Effector memory CD8-positive, alpha-beta T cell (primary cell): ENCODE results near the gene ZNF99.
"Not testable (repeated sequence)": the region's sequence is repeated elsewhere in the genome, so short reads cannot be mapped to it uniquely, and the experiment has no call there.

Experiments
- ATAC-seq: fragments of 150-1000 bp; cut with Tn5 transposase; replicated peaks from 2 replicates; pipeline ENCODE4 v1.10.0; 2021; ENCODE audit warnings: mild to moderate bottlenecking, moderate library complexity
- DNase-seq, 3 experiments: peaks; one replicate each; pipeline ENCODE4 v3.0.0; 2021
- H3K27ac Mint-ChIP-seq, 2 donors: one replicate each; pipeline ENCODE4 v1.8.0; 2022; ENCODE audit warnings: mild to moderate bottlenecking in 2 of 2, mixed read lengths in 2 of 2, moderate library complexity in 2 of 2
- H3K27me3 Mint-ChIP-seq, 2 donors: one replicate each; pipeline ENCODE4 v1.8.0; 2022; ENCODE audit warnings: mixed read lengths in 2 of 2
- H3K36me3 Mint-ChIP-seq: one replicate; pipeline ENCODE4 v1.8.0; 2022; ENCODE audit warnings: mild to moderate bottlenecking, moderate library complexity, mixed read lengths; ENCODE audit not compliant: insufficient read depth
- H3K4me1 Mint-ChIP-seq, 2 donors: one replicate each; pipeline ENCODE4 v1.8.0; 2022; ENCODE audit warnings: low read depth in 2 of 2, mixed read lengths in 2 of 2
- H3K4me3 Mint-ChIP-seq, 2 donors: one replicate each; pipeline ENCODE4 v1.8.0; 2022; ENCODE audit warnings: mild to moderate bottlenecking in 2 of 2, mixed read lengths in 2 of 2, moderate library complexity in 2 of 2
- H3K9me3 Mint-ChIP-seq, 2 donors: one replicate each; pipeline ENCODE4 v1.8.0; 2022; ENCODE audit warnings: mixed read lengths in 2 of 2
- total RNA-seq, 9 experiments: gene quantifications; one replicate each; lab custom pipeline; 2026; lab: John Stamatoyannopoulos, UW

ZNF99 gene
- total RNA-seq: 0 reads per million in 9 experiments

DNA sequence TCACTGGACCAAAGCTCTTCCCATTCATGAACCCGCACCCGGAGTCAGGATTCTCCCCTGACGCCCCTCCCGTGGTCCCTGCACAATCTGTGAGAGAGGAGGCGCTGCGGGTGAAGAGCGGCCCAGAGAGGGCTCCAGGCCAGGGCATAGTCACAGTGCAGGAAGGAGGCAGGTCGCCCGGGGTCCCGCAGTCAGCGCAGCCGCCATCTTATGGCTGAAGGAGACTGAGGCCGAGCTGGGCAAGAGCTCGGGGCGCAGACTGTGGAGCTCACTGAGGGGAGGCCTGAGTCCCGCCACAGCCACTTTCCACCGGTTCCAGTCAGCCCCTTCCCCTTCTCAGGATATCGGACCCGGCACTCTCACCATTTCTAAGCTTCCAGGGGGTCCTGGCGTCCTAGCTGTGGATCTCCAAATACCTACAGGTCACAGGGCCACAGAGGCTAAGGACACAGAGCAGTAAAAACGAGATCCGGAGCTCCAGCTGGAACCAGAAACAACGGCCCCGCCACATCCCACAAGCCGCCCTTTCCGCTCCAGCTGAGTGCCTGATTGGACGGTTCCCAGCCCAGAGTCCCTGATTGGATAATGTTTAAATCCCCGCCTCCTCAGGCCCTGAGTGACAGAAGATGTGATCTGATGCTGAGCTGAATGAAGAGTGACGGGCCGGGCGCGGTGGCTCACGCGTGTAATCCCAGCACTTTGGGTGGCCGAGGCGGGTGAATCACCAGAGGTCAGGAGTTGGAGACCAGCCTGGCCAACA lies at the start of gene ZNF99:
Gene ZNF99, minus strand, starts transcription at position 501 of the 760 bp plus-strand sequence. Its CDS starts 135 bp downstream, at position 366.
- no peak within 1 kb of the TSS for H3K27ac Mint-ChIP-seq
- no peak within 1 kb of the TSS for H3K4me3 Mint-ChIP-seq
- DNase-seq: no peak
- H3K27me3 Mint-ChIP-seq: no peaks in the 10 kb centered on the region
- ATAC-seq: no peak
- no peaks in the 10 kb centered on the region for H3K4me1 Mint-ChIP-seq
- H3K36me3 Mint-ChIP-seq: no peaks in the 10 kb centered on the region
- peaks cover 0 to 3% of the 10 kb centered on the region in 2 donors for H3K9me3 Mint-ChIP-seq

GRCh38 chr19:22832031-22832762 lies 48.2 kb upstream of the ZNF99 start, which contains the start of gene ZNF723:
Gene ZNF723, plus strand, starts transcription at chr19:22832291. Its CDS starts 89 bp downstream, at chr19:22832380.
- peaks cover 0 to 3% of the 10 kb centered on the region in 2 donors for H3K9me3 Mint-ChIP-seq

GRCh38 chr19:22831211-22831610 lies 47.3 kb upstream of the ZNF99 start:
- Mint-ChIP-seq H3K27ac (no peak overlapping the region), H3K9me3 (peaks cover 3 to 4% of the 10 kb centered on the region in 2 donors), H3K27me3 (no peaks in the 10 kb centered on the region), H3K36me3 (no peaks in the 10 kb centered on the region), H3K4me1 (no peaks in the 10 kb centered on the region), H3K4me3 (no peak overlapping the region)
- DNase-seq: no peak
- ATAC-seq: no peak

More at GRCh38 chr19:22832031-22832762, 48.2 kb upstream of the ZNF99 start, which contains the start of gene ZNF723:
- ATAC-seq (no peak), DNase-seq (no peak)
- Mint-ChIP-seq H3K4me3 (no peak within 1 kb of the TSS), H3K4me1 (no peaks in the 10 kb centered on the region), H3K27me3 (no peaks in the 10 kb centered on the region), H3K36me3 (no peaks in the 10 kb centered on the region), H3K27ac (no peak within 1 kb of the TSS)

DNA sequence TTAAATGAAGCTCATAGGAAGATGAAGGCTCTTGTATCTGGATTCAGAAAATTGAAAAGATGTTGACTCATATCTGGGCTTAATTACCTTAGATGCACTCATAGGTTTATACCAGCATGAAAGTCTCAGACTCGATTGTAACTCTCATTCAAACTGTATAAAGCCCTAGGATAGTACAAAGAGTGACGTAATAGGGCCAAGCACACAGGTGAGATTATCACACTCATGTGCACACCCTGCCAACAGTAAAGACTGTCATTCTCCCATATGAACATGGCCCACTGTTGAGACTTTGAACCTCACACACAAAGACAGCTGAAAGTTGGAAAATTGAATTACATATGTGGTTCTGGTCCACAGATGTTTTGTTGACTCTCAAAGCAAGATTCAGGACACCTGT lies 30.2 kb upstream of the ZNF99 start:
- Mint-ChIP-seq H3K27me3 (no peaks in the 10 kb centered on the region), H3K9me3 (peaks cover 7 to 10% of the 10 kb centered on the region in 2 donors), H3K27ac (no peak overlapping the region), H3K36me3 (no peaks in the 10 kb centered on the region), H3K4me3 (no peak overlapping the region), H3K4me1 (no peaks in the 10 kb centered on the region)
- DNase-seq (no peak), ATAC-seq (no peak)

- H3K27me3 Mint-ChIP-seq: no peaks in the 10 kb centered on the region
Measured at GRCh38 chr19:22807061-22807835, 23.3 kb upstream of the ZNF99 start.

GRCh38 chr19:22806418-22806817 lies 22.5 kb upstream of the ZNF99 start:
- no peaks in the 10 kb centered on the region for H3K27me3 Mint-ChIP-seq
- DNase-seq (no peak), ATAC-seq (no peak)
- H3K4me1 Mint-ChIP-seq: no peaks in the 10 kb centered on the region
- H3K4me3 Mint-ChIP-seq: no peak overlapping the region
- H3K36me3 Mint-ChIP-seq: no peaks in the 10 kb centered on the region
- no peak overlapping the region for H3K27ac Mint-ChIP-seq
- peaks cover 9 to 14% of the 10 kb centered on the region in 2 donors for H3K9me3 Mint-ChIP-seq

More at GRCh38 chr19:22807061-22807835, 23.3 kb upstream of the ZNF99 start:
- peaks cover 8 to 10% of the 10 kb centered on the region in 2 donors for H3K9me3 Mint-ChIP-seq
- H3K36me3 Mint-ChIP-seq: no peaks in the 10 kb centered on the region
- ATAC-seq (no peak), DNase-seq (no peak)
- no peak overlapping the region for H3K27ac Mint-ChIP-seq
- H3K4me3 Mint-ChIP-seq: no peak overlapping the region
- no peaks in the 10 kb centered on the region for H3K4me1 Mint-ChIP-seq

GRCh38 chr19:22797040-22797439 lies 13.1 kb upstream of the ZNF99 start:
- ATAC-seq: no peak
- Mint-ChIP-seq H3K27me3 (no peaks in the 10 kb centered on the region), H3K36me3 (peaks cover 4% of the 10 kb centered on the region), H3K4me1 (no peaks in the 10 kb centered on the region), H3K27ac (no peak overlapping the region), H3K4me3 (no peak overlapping the region), H3K9me3 (peaks cover 28 to 34% of the 10 kb centered on the region in 2 donors)
- no peak for DNase-seq

- not testable (repeated sequence) for H3K27ac Mint-ChIP-seq, H3K36me3 Mint-ChIP-seq, H3K4me1 Mint-ChIP-seq, H3K4me3 Mint-ChIP-seq, ATAC-seq, H3K27me3 Mint-ChIP-seq, DNase-seq
- peaks cover 7 to 18% of the 10 kb centered on the region in 2 donors for H3K9me3 Mint-ChIP-seq
Measured at GRCh38 chr19:22792863-22793262, 8.9 kb upstream of the ZNF99 start.

GRCh38 chr19:22735911-22736645 lies 47.9 kb downstream of the ZNF99 start:
- no peak overlapping the region for H3K4me3 Mint-ChIP-seq
- DNase-seq: no peak
- peaks cover 24 to 39% of the 10 kb centered on the region in 2 donors for H3K9me3 Mint-ChIP-seq
- H3K27ac Mint-ChIP-seq: no peak overlapping the region
- no peak for ATAC-seq
- H3K36me3 Mint-ChIP-seq: no peaks in the 10 kb centered on the region
- H3K4me1 Mint-ChIP-seq: no peaks in the 10 kb centered on the region
- H3K27me3 Mint-ChIP-seq: no peaks in the 10 kb centered on the region

- no peak overlapping the region for H3K4me3 Mint-ChIP-seq
- no peak overlapping the region for H3K27ac Mint-ChIP-seq
- no peaks in the 10 kb centered on the region for H3K36me3 Mint-ChIP-seq
- DNase-seq (no peak), ATAC-seq (no peak)
- H3K27me3 Mint-ChIP-seq: no peaks in the 10 kb centered on the region
- H3K9me3 Mint-ChIP-seq: peaks cover 16 to 28% of the 10 kb centered on the region in 2 donors
- H3K4me1 Mint-ChIP-seq: no peaks in the 10 kb centered on the region
Measured at GRCh38 chr19:22733691-22734090, 50.3 kb downstream of the ZNF99 start.

- not testable (repeated sequence) for H3K4me3 Mint-ChIP-seq, H3K9me3 Mint-ChIP-seq, H3K4me1 Mint-ChIP-seq, H3K27ac Mint-ChIP-seq, H3K27me3 Mint-ChIP-seq, H3K36me3 Mint-ChIP-seq, DNase-seq, ATAC-seq
Measured at GRCh38 chr19:22728214-22728613, 55.7 kb downstream of the ZNF99 start.

- DNase-seq, ATAC-seq, H3K36me3 Mint-ChIP-seq, H3K27me3 Mint-ChIP-seq, H3K4me1 Mint-ChIP-seq, H3K27ac Mint-ChIP-seq, H3K4me3 Mint-ChIP-seq: not testable (repeated sequence)
- peaks cover 6 to 11% of the 10 kb centered on the region in 2 donors for H3K9me3 Mint-ChIP-seq
Measured at GRCh38 chr19:22721533-22721932, 62.4 kb downstream of the ZNF99 start.

- DNase-seq: no peak
- ATAC-seq: no peak
- H3K27me3 Mint-ChIP-seq: no peaks in the 10 kb centered on the region
- no peak overlapping the region for H3K27ac Mint-ChIP-seq
- peaks cover 0 to 1% of the 10 kb centered on the region in 2 donors for H3K9me3 Mint-ChIP-seq
- no peaks in the 10 kb centered on the region for H3K4me1 Mint-ChIP-seq
- H3K4me3 Mint-ChIP-seq: no peak overlapping the region
- H3K36me3 Mint-ChIP-seq: no peaks in the 10 kb centered on the region
Measured at GRCh38 chr19:22708983-22709382, 75.0 kb downstream of the ZNF99 start.
